Measurements from ENCODE around the gene CTSZ.
A peak's percentile ranks its signal among the peaks of the same experiment; 100 is the strongest.

CTSZ gene

GRCh38 chr20:59006864-59007664 lies at the start of gene CTSZ:
TSS of gene CTSZ (minus strand) at chr20:59007254. CDS start at chr20:59007128, 126 bp downstream.
- H3K4me3 ChIP-seq (replicated peaks; ENCODE audit: low read depth, low read length) = peak within 1 kb of the TSS; percentile 58
- no peak for DNase-seq (ENCODE audit: extremely low read depth, low read depth)
- no peak for TF ChIP-seq CTCF (IDR thresholded peaks at IDR 0.05; ENCODE audit: low read depth, low read length, missing control alignments)

- no peak for DNase-seq (ENCODE audit: extremely low read depth, low read depth)
- H3K4me3 ChIP-seq (replicated peaks; ENCODE audit: low read depth, low read length) = no peak overlapping the region
- peak; percentile 15 for TF ChIP-seq CTCF (IDR thresholded peaks at IDR 0.05; ENCODE audit: low read depth, low read length, missing control alignments)
Measured at GRCh38 chr20:59055302-59055701, 48.2 kb upstream of the CTSZ start.

GRCh38 chr20:59051666-59052185 lies 44.7 kb upstream of the CTSZ start:
- TF ChIP-seq CTCF (IDR thresholded peaks at IDR 0.05; ENCODE audit: low read depth, low read length, missing control alignments) = no peak
- H3K4me3 ChIP-seq (replicated peaks; ENCODE audit: low read depth, low read length) = no peak overlapping the region
- no peak for DNase-seq (ENCODE audit: extremely low read depth, low read depth)

GRCh38 chr20:59050437-59050836 lies 43.4 kb upstream of the CTSZ start:
- no peak overlapping the region for H3K4me3 ChIP-seq (replicated peaks; ENCODE audit: low read depth, low read length)
- DNase-seq (ENCODE audit: extremely low read depth, low read depth) = no peak
- no peak for TF ChIP-seq CTCF (IDR thresholded peaks at IDR 0.05; ENCODE audit: low read depth, low read length, missing control alignments)

- no peak for DNase-seq (ENCODE audit: extremely low read depth, low read depth)
- TF ChIP-seq CTCF (IDR thresholded peaks at IDR 0.05; ENCODE audit: low read depth, low read length, missing control alignments) = no peak
- no peak overlapping the region for H3K4me3 ChIP-seq (replicated peaks; ENCODE audit: low read depth, low read length)
Measured at GRCh38 chr20:59048681-59049030, 41.6 kb upstream of the CTSZ start.

- no peak for DNase-seq (ENCODE audit: extremely low read depth, low read depth)
- no peak for TF ChIP-seq CTCF (IDR thresholded peaks at IDR 0.05; ENCODE audit: low read depth, low read length, missing control alignments)
- no peak overlapping the region for H3K4me3 ChIP-seq (replicated peaks; ENCODE audit: low read depth, low read length)
Measured at GRCh38 chr20:59047938-59048680, 41.1 kb upstream of the CTSZ start.

Data from HFF-Myc (cell line).